HepG2 (cell line): Measurements from ENCODE around the gene NDRG3. TPM values are rescaled to one million over a fixed set of nuclear protein-coding genes. Genes with fewer than 3 reads are reported as not detected.

Source experiments
- CENPX ChIP-seq: sonication (generic); formaldehyde crosslinking; IDR thresholded peaks from 2 replicates; pipeline ENCODE4 v1.9.0; 2021; ENCODE audit warnings: mild to moderate bottlenecking, missing genetic modification reagents, moderate library complexity
- DRAP1 ChIP-seq: IDR thresholded peaks from 2 replicates; pipeline ENCODE4 v1.6.1; 2016; ENCODE audit warnings: missing genetic modification reagents, missing compliant biosample characterization
- PHF5A ChIP-seq: IDR thresholded peaks from one replicate; pipeline ENCODE4 v1.6.1; 2018; ENCODE audit warnings: low read depth, missing genetic modification reagents; ENCODE audit not compliant: unreplicated experiment
- RFXANK ChIP-seq: IDR thresholded peaks from 2 replicates; pipeline ENCODE4 v1.6.1; 2016
- SNRNP70 ChIP-seq: fragments of 200-400 bp; formaldehyde crosslinking; IDR thresholded peaks from 2 replicates; pipeline ENCODE4 v1.6.1; 2017; ENCODE audit warnings: mild to moderate bottlenecking, low read depth, low read length, moderate library complexity
- YEATS2 ChIP-seq: sonication (generic); formaldehyde crosslinking; IDR thresholded peaks from 2 replicates; pipeline ENCODE4 v1.4.0; 2020; ENCODE audit warnings: missing genetic modification reagents, borderline replicate concordance
- ZBTB14 ChIP-seq: sonication (generic); formaldehyde crosslinking; IDR thresholded peaks from 2 replicates; pipeline ENCODE4 v1.4.0; 2020; ENCODE audit warnings: missing genetic modification reagents
- ZFP36L2 ChIP-seq: sonication (generic); formaldehyde crosslinking; IDR thresholded peaks from 2 replicates; pipeline ENCODE4 v1.4.0; 2020; ENCODE audit warnings: missing genetic modification reagents
- ZMYM4 ChIP-seq: sonication (generic); formaldehyde crosslinking; IDR thresholded peaks from 2 replicates; pipeline ENCODE4 v1.8.1; 2023; ENCODE audit warnings: mild to moderate bottlenecking, missing genetic modification reagents
- ZNF253 ChIP-seq: sonication (generic); formaldehyde crosslinking; IDR thresholded peaks from 2 replicates; pipeline ENCODE4 v1.8.0; 2022; ENCODE audit warnings: mild to moderate bottlenecking, missing genetic modification reagents, borderline replicate concordance
- ZNF331 ChIP-seq: sonication (generic); formaldehyde crosslinking; IDR thresholded peaks from 2 replicates; pipeline ENCODE4 v1.4.0; 2020; ENCODE audit warnings: missing genetic modification reagents
- ZNF496 ChIP-seq: sonication (generic); formaldehyde crosslinking; IDR thresholded peaks from 2 replicates; pipeline ENCODE4 v1.8.1; 2023; ENCODE audit warnings: mild to moderate bottlenecking, moderate library complexity, missing genetic modification reagents; ENCODE audit not compliant: insufficient replicate concordance
- ZNF850 ChIP-seq: sonication (generic); formaldehyde crosslinking; conservative IDR thresholded peaks from 2 replicates; pipeline ENCODE4 v1.9.0; 2021; ENCODE audit warnings: mild to moderate bottlenecking, missing genetic modification reagents
- polyA plus RNA-seq, 8 experiments: library from polyadenylated mRNA; depleted of rRNA in 3 of 8; stranded (reverse) in 7 of 8; unstranded in 1 of 8; fragments of >200 nt; fragmentation: Illumina TruSeq in 4 of 8; extraction: Trizol in 4 of 8; gene quantifications; 2 replicates each; pipeline versions ENCODE4 v1.2.1 to v1.2.3, GENCODE V29; 2011 to 2016; ENCODE audit warnings: low read depth in 4 of 8, missing spikeins in 1 of 8, mixed read lengths in 1 of 8; ENCODE audit not compliant: insufficient read depth in 1 of 8
- total RNA-seq, 5 experiments: library from RNA; depleted of rRNA; stranded (reverse); fragments of >200 nt; fragmentation: Illumina TruSeq; extraction: Trizol; gene quantifications; 2 replicates each; pipeline ENCODE4 v1.2.3, GENCODE V29; 2016; ENCODE audit warnings: low read depth in 1 of 5
- TF ChIP-seq, protein P1 (sequence below): sonication (generic); formaldehyde crosslinking; IDR thresholded peaks from 2 replicates; pipeline ENCODE4 v1.8.1; 2023; ENCODE audit warnings: mild to moderate bottlenecking, missing genetic modification reagents
- TF ChIP-seq, protein P2 (sequence below): IDR thresholded peaks from 2 replicates; pipeline ENCODE4 v1.6.1; 2018; ENCODE audit warnings: missing genetic modification reagents, mild to moderate bottlenecking, missing compliant biosample characterization
- TF ChIP-seq, protein P3 (sequence below): sonication (generic); formaldehyde crosslinking; IDR thresholded peaks from 2 replicates; pipeline ENCODE4 v1.5.0; 2020; ENCODE audit warnings: mild to moderate bottlenecking, missing genetic modification reagents
- TF ChIP-seq, protein P4 (sequence below), 2 experiments: IDR thresholded peaks; 2 replicates each; pipeline ENCODE4 v1.6.1; 2011 to 2012; ENCODE audit warnings: low read length in 2 of 2, borderline replicate concordance in 1 of 2, low read depth in 1 of 2, mild to moderate bottlenecking in 1 of 2, moderate library complexity in 1 of 2

The NDRG3 gene
- total and polyA plus RNA-seq, 2 of the 13 experiments (the other 11 are each of a cell fraction or from before 2014, with no cell fraction given): 36.0 to 40.5 TPM

GRCh38 chr20:36606158-36607066 lies 139.5 kb downstream of the NDRG3 start (continued):
- TF ChIP-seq ZBTB14 (no peak), ZNF850 (CRISPR knock-in tag) (no peak), ZFP36L2 (CRISPR knock-in tag) (no peak), ZNF331 (CRISPR knock-in tag) (no peak), DRAP1 (0 out of 2 replicates have a peak, but pooled peaks have one; percentile 12), RFXANK (CRISPR knock-in tag) (no peak), ZMYM4 (CRISPR knock-in tag) (no peak), SNRNP70 (no peak), ZNF496 (no peak), PHF5A (CRISPR knock-in tag) (no peak), ZNF253 (CRISPR knock-in tag) (no peak), YEATS2 (CRISPR knock-in tag) (peak; percentile 32; the same call in 1 of the 2 replicates), CENPX (CRISPR knock-in tag) (no peak)
- TF ChIP-seq, protein P1, sequence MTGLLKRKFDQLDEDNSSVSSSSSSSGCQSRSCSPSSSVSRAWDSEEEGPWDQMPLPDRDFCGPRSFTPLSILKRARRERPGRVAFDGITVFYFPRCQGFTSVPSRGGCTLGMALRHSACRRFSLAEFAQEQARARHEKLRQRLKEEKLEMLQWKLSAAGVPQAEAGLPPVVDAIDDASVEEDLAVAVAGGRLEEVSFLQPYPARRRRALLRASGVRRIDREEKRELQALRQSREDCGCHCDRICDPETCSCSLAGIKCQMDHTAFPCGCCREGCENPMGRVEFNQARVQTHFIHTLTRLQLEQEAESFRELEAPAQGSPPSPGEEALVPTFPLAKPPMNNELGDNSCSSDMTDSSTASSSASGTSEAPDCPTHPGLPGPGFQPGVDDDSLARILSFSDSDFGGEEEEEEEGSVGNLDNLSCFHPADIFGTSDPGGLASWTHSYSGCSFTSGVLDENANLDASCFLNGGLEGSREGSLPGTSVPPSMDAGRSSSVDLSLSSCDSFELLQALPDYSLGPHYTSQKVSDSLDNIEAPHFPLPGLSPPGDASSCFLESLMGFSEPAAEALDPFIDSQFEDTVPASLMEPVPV (CRISPR knock-in tag): no peak
- TF ChIP-seq, protein P2, sequence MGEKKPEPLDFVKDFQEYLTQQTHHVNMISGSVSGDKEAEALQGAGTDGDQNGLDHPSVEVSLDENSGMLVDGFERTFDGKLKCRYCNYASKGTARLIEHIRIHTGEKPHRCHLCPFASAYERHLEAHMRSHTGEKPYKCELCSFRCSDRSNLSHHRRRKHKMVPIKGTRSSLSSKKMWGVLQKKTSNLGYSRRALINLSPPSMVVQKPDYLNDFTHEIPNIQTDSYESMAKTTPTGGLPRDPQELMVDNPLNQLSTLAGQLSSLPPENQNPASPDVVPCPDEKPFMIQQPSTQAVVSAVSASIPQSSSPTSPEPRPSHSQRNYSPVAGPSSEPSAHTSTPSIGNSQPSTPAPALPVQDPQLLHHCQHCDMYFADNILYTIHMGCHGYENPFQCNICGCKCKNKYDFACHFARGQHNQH (CRISPR knock-in tag): no peak
- TF ChIP-seq, protein P3, sequence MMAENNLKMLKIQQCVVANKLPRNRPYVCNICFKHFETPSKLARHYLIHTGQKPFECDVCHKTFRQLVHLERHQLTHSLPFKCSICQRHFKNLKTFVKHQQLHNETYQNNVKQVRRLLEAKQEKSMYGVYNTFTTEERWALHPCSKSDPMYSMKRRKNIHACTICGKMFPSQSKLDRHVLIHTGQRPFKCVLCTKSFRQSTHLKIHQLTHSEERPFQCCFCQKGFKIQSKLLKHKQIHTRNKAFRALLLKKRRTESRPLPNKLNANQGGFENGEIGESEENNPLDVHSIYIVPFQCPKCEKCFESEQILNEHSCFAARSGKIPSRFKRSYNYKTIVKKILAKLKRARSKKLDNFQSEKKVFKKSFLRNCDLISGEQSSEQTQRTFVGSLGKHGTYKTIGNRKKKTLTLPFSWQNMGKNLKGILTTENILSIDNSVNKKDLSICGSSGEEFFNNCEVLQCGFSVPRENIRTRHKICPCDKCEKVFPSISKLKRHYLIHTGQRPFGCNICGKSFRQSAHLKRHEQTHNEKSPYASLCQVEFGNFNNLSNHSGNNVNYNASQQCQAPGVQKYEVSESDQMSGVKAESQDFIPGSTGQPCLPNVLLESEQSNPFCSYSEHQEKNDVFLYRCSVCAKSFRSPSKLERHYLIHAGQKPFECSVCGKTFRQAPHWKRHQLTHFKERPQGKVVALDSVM (CRISPR knock-in tag): no peak
- TF ChIP-seq, protein P4, sequence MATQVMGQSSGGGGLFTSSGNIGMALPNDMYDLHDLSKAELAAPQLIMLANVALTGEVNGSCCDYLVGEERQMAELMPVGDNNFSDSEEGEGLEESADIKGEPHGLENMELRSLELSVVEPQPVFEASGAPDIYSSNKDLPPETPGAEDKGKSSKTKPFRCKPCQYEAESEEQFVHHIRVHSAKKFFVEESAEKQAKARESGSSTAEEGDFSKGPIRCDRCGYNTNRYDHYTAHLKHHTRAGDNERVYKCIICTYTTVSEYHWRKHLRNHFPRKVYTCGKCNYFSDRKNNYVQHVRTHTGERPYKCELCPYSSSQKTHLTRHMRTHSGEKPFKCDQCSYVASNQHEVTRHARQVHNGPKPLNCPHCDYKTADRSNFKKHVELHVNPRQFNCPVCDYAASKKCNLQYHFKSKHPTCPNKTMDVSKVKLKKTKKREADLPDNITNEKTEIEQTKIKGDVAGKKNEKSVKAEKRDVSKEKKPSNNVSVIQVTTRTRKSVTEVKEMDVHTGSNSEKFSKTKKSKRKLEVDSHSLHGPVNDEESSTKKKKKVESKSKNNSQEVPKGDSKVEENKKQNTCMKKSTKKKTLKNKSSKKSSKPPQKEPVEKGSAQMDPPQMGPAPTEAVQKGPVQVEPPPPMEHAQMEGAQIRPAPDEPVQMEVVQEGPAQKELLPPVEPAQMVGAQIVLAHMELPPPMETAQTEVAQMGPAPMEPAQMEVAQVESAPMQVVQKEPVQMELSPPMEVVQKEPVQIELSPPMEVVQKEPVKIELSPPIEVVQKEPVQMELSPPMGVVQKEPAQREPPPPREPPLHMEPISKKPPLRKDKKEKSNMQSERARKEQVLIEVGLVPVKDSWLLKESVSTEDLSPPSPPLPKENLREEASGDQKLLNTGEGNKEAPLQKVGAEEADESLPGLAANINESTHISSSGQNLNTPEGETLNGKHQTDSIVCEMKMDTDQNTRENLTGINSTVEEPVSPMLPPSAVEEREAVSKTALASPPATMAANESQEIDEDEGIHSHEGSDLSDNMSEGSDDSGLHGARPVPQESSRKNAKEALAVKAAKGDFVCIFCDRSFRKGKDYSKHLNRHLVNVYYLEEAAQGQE (IDR thresholded peaks at IDR 0.05; ENCODE audit: borderline replicate concordance in 1 of 2, low read depth in 1 of 2, low read length in 2 of 2): 0 out of 4 replicates have a peak, but pooled peaks of 1 of the 2 experiments have one; percentile 34
